ENCODE data around the gene ACAP2. TPM values are rescaled to one million over a fixed set of nuclear protein-coding genes. Genes with fewer than 3 reads are reported as not detected.

ACAP2 gene
- total and polyA plus RNA-seq, 12 donors = 4.3 to 26.7 (median 15.0) TPM

GRCh38 chr3:195255176-195255500 lies 187.7 kb downstream of the ACAP2 start:
- ATAC-seq (no peak), DNase-seq (no peak)
- H3K4me3 ChIP-seq = no peak overlapping the region
- no peaks in the 10 kb centered on the region for H3K27me3 ChIP-seq
- no peaks in the 10 kb centered on the region for H3K36me3 ChIP-seq
- WGBS, 2 donors = 94 to 95% methylated on average over 13 of the region's 13 CpGs
- H3K4me1 ChIP-seq = peaks cover 8 to 36% (median 20%) of the 10 kb centered on the region in 9 donors
- TF ChIP-seq, protein P1, sequence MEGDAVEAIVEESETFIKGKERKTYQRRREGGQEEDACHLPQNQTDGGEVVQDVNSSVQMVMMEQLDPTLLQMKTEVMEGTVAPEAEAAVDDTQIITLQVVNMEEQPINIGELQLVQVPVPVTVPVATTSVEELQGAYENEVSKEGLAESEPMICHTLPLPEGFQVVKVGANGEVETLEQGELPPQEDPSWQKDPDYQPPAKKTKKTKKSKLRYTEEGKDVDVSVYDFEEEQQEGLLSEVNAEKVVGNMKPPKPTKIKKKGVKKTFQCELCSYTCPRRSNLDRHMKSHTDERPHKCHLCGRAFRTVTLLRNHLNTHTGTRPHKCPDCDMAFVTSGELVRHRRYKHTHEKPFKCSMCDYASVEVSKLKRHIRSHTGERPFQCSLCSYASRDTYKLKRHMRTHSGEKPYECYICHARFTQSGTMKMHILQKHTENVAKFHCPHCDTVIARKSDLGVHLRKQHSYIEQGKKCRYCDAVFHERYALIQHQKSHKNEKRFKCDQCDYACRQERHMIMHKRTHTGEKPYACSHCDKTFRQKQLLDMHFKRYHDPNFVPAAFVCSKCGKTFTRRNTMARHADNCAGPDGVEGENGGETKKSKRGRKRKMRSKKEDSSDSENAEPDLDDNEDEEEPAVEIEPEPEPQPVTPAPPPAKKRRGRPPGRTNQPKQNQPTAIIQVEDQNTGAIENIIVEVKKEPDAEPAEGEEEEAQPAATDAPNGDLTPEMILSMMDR (IDR thresholded peaks at IDR 0.05) = no peak
- no peak overlapping the region for H3K27ac ChIP-seq
- intact Hi-C loops (cut with DNase I) = loop anchor here in 9 of 10 donors (5.0 to 10.0 kb wide), 11 partner anchors 100 to 573 kb away; no protein-coding TSS in a partner anchor
- no peaks in the 10 kb centered on the region for H3K9me3 ChIP-seq

DNA sequence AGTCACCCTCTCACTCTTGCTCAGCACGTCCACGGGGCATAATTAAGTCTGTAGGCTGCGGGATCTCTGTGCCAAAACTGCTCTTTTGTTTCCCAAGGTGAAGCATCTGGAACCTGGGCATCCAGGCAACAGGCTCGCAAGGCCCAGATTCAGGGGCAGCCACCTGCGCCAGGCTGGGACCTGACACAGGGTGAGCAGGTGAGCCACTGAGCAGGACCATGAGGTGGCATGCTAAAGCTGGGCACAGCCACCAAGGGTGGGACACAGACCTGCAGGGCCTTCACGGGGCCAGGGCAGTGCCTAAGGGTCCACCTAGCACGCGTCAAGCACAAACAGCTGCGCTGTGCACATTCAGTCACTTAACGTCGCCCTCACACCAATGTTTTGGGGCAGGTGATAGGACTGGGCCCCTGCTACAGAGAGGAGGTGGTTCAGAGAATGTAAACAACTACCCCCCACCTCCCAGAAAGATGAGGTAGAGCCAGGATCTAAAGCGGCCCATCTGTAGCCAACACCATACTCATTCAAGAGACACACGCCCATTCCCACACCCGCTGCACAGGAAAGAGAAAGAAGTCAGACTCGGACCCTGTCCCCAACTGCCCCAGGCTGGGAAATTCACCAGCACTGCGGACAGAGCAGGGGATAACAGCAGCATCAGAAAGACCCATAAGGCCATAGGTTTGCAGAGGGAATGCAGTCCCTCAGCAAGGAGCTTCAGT lies 188.2 kb downstream of the ACAP2 start:
- ATAC-seq = no peak
- TF ChIP-seq, protein P1 (IDR thresholded peaks at IDR 0.05) = no peak
- Histone ChIP-seq H3K4me3 (no peak overlapping the region), H3K27ac (no peak overlapping the region), H3K4me1 (peaks cover 8 to 34% (median 20%) of the 10 kb centered on the region in 9 donors), H3K9me3 (no peaks in the 10 kb centered on the region), H3K27me3 (no peaks in the 10 kb centered on the region), H3K36me3 (no peaks in the 10 kb centered on the region)
- no peak for DNase-seq
- 96 to 98% methylated on average over 16 of the region's 16 CpGs for WGBS, 2 donors
- intact Hi-C loops (cut with DNase I) = loop anchor here (5.0 to 10.0 kb wide), 13 partner anchors 100 to 572 kb away; no protein-coding TSS in a partner anchor

DNA sequence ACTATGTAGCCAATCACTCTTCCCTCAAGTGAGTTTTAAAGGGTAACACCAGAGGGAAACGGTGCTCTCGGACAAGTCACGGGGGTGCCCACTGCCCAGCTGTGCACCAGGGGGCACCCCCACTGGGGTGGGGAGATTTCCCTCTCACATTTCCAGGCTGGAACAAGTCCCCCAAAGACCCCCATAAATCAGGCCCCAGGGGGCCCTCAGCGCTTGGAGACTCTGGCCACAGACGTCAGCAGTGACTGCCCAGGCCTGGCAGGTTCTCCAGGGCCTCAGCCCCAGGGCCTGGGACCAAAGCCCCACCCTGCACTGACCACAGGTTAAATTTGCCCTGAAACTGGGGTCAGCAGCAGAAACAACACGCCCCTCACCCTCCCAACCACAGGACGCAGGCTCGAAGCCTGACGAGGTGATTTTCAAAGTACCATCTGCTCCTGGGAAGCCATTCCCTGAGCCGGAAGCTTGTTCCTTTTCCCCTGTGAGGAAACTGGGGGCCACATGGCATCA lies 188.8 kb downstream of the ACAP2 start:
- no peak for DNase-seq
- intact Hi-C loops (cut with DNase I) = loop anchor here in 9 of 10 donors (5.0 to 10.0 kb wide), 7 partner anchors 99 to 249 kb away; no protein-coding TSS in a partner anchor

DNA sequence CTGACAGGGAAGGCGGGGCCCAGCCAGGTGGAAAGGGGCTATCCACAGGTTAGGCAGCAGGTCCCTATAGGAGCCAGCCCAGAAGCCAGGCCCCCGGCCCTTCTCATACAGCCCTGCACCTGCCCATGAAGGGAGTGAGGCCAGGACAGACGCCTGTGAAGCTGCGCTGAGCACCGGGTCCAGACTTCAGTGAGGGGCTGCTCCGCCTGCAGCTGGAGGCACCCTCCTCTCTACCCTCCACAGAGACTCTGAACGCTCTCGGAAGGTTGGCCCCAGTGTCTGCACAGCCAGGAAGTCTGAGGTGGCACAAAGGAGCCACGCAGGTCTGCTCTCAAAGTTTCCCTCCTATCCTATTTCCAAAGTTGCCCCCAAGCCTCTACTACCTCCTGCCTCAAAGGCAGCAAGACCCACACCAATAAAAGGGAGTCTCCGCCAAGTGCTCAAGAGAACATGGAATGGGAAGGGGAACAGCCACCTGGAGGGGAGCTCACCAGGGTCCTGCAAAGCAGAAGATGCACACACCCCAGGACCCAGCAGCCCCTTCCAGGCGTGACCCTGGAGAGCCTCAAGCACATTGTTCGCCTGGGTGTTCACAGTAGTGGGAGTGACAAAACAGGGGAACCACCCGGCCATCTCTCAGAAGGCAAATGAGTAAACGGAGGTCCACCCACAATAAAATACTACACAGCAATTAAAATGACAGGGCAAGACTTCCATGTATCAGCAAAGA lies 191.3 kb downstream of the ACAP2 start:
- peak in 1 of 2 donors; percentile 2 for DNase-seq
- Histone ChIP-seq H3K27ac (no peak overlapping the region), H3K36me3 (no peaks in the 10 kb centered on the region), H3K27me3 (no peaks in the 10 kb centered on the region), H3K4me1 (peaks cover 0 to 14% (median 3%) of the 10 kb centered on the region in 9 donors), H3K9me3 (no peaks in the 10 kb centered on the region), H3K4me3 (no peak overlapping the region)
- ATAC-seq = peak in 1 of 8 donors; percentile 2
- WGBS, 2 donors = 94 to 96% methylated on average over 14 of the region's 14 CpGs
- intact Hi-C loops (cut with DNase I) = loop anchor here in 9 of 10 donors (5.0 to 10.0 kb wide), 7 partner anchors 97 to 247 kb away; no protein-coding TSS in a partner anchor
- TF ChIP-seq, protein P1 (IDR thresholded peaks at IDR 0.05) = no peak

More for the DNA sequence above, 188.8 kb downstream of the ACAP2 start:
- Histone ChIP-seq H3K27ac (peak overlapping the region in 2 of 10 donors; percentile 9 to 53), H3K27me3 (no peaks in the 10 kb centered on the region), H3K4me1 (peaks cover 5 to 28% (median 14%) of the 10 kb centered on the region in 9 donors), H3K36me3 (no peaks in the 10 kb centered on the region), H3K9me3 (no peaks in the 10 kb centered on the region), H3K4me3 (no peak overlapping the region)
- WGBS, 2 donors = 91 to 92% methylated on average over 10 of the region's 10 CpGs
- ATAC-seq = no peak
- TF ChIP-seq, protein P1 (IDR thresholded peaks at IDR 0.05) = no peak

Data from heart right ventricle (tissue), 16 donors.